ENCODE measurements around the gene LRRC58.

LRRC58 gene

DNA sequence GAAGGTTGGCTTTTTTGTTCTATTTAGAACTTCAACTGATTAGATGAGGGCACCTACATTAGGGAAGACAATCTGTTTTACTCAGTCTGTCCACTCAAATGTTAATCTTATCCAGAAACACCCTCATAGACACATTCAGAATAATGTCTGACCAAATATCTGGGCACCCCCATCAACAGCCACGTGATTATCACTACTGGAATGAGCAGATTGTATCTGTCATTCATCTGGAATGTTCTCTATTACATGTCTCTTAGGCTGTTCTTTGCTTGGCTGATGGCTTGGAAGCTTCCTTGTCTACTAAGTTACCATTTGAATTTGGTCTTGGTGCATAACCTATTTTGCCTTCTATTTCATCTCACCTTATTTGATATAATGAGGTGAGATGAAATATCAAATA is 15.7 kb upstream of the LRRC58 start:
- H3K27ac Mint-ChIP-seq, result no peak overlapping the region
- H3K36me3 Mint-ChIP-seq (ENCODE audit: low read depth), result no peaks in the 10 kb centered on the region
- no peak overlapping the region for H3K4me3 Mint-ChIP-seq
- no peaks in the 10 kb centered on the region for H3K9me3 Mint-ChIP-seq
- TF ChIP-seq, protein P1, sequence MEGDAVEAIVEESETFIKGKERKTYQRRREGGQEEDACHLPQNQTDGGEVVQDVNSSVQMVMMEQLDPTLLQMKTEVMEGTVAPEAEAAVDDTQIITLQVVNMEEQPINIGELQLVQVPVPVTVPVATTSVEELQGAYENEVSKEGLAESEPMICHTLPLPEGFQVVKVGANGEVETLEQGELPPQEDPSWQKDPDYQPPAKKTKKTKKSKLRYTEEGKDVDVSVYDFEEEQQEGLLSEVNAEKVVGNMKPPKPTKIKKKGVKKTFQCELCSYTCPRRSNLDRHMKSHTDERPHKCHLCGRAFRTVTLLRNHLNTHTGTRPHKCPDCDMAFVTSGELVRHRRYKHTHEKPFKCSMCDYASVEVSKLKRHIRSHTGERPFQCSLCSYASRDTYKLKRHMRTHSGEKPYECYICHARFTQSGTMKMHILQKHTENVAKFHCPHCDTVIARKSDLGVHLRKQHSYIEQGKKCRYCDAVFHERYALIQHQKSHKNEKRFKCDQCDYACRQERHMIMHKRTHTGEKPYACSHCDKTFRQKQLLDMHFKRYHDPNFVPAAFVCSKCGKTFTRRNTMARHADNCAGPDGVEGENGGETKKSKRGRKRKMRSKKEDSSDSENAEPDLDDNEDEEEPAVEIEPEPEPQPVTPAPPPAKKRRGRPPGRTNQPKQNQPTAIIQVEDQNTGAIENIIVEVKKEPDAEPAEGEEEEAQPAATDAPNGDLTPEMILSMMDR (IDR thresholded peaks at IDR 0.05), result no peak
- H3K4me1 Mint-ChIP-seq, result peaks cover 5% of the 10 kb centered on the region
- no peak for DNase-seq
- H3K27me3 Mint-ChIP-seq (ENCODE audit: low read depth, poor library complexity), result peaks cover 32% of the 10 kb centered on the region

DNA sequence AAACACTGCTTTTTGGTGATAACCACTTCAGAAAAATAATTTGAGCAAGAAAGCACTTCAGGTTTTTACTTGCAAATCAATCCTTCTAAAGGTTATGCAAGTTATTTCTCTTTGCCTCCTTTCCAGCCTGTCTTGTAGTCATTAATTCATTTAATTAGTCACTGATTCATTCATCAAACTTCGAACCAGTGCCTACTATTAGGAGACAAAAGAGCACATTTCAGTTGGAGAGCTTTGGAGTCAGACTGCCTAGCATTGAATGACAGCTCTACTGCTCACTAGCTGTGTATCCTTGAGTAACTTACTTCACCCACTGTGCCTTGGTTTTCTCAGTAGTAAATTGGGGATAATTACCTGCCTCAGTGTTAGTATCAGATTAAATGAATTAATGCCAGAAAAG is 14.9 kb upstream of the LRRC58 start:
- TF ChIP-seq, protein P1 (IDR thresholded peaks at IDR 0.05), result no peak
- DNase-seq, result no peak
- no peak overlapping the region for H3K4me3 Mint-ChIP-seq
- peaks cover 5% of the 10 kb centered on the region for H3K4me1 Mint-ChIP-seq
- H3K36me3 Mint-ChIP-seq (ENCODE audit: low read depth), result no peaks in the 10 kb centered on the region
- H3K9me3 Mint-ChIP-seq, result no peaks in the 10 kb centered on the region
- no peak overlapping the region for H3K27ac Mint-ChIP-seq
- H3K27me3 Mint-ChIP-seq (ENCODE audit: low read depth, poor library complexity), result peaks cover 32% of the 10 kb centered on the region

DNA sequence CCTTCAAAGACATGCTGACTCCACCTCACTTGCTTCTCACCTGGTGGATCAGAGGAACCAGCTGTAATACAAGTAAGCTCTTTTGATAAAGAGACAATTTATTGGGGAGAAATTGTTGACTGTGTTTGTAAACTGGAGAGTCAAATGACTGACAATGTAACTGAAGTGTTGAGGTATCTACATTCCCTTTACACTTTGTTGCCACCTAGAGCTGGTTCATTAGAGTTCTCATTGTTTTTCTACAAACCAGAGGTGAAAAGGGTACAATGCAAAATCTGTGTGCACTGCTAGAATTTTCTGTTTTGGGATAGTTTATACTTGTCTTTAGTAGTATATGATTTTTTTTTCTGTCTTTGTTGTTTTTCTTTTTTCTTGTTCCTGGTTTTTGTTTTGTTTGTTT is 8.7 kb upstream of the LRRC58 start:
- Mint-ChIP-seq H3K27ac (no peak overlapping the region), H3K9me3 (no peaks in the 10 kb centered on the region), H3K4me3 (no peak overlapping the region), H3K27me3 (ENCODE audit: low read depth, poor library complexity) (peaks cover 24% of the 10 kb centered on the region), H3K4me1 (peaks cover 5% of the 10 kb centered on the region), H3K36me3 (ENCODE audit: low read depth) (no peaks in the 10 kb centered on the region)
- TF ChIP-seq, protein P1 (IDR thresholded peaks at IDR 0.05), result no peak
- no peak for DNase-seq

DNA sequence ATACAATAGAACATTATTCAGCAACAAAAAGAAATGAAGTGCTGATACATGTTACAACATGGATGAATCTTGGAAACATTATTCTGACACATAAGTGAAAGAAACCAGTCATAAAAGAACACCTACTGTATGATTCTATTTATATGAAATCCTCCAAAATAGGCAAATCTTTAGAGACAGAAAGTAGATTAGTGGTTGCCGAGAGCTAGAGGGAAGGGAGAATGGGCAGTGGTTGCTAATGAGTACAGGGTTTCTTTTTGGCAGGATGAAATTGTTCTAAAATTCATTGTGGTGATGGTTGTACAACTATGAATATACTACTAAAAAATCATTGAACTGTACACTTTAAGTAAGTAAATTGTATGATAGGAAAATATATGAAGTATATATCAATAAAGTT is 6.3 kb upstream of the LRRC58 start:
- DNase-seq, result no peak
- no peak overlapping the region for H3K27ac Mint-ChIP-seq
- TF ChIP-seq, protein P1 (IDR thresholded peaks at IDR 0.05), result no peak
- H3K27me3 Mint-ChIP-seq (ENCODE audit: low read depth, poor library complexity), result peaks cover 21% of the 10 kb centered on the region
- no peak overlapping the region for H3K4me3 Mint-ChIP-seq
- H3K4me1 Mint-ChIP-seq, result peaks cover 4% of the 10 kb centered on the region
- H3K36me3 Mint-ChIP-seq (ENCODE audit: low read depth), result no peaks in the 10 kb centered on the region
- H3K9me3 Mint-ChIP-seq, result no peaks in the 10 kb centered on the region

DNA sequence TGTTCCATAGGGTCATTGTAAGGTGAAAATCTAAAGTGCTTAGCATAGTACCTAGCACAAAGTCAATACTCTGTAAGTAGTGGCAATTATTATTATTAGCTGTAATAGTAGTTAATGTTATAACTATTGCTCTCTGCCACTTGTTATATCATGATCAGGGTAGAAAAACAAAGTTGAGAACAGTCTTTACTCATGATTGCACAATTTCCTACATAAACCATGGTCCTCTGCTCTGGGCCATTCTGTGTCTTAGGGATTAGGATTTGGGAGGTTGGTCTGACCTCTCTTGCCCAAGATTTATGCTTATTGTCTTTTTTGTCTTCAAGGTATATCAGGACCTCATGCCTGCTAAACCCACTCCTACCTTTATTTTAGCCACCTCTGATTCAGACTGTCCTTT is 4.3 kb upstream of the LRRC58 start:
- TF ChIP-seq, protein P1 (IDR thresholded peaks at IDR 0.05), result no peak
- no peaks in the 10 kb centered on the region for H3K9me3 Mint-ChIP-seq
- no peaks in the 10 kb centered on the region for H3K36me3 Mint-ChIP-seq (ENCODE audit: low read depth)
- no peak for DNase-seq
- H3K27me3 Mint-ChIP-seq (ENCODE audit: low read depth, poor library complexity), result peaks cover 17% of the 10 kb centered on the region
- no peak overlapping the region for H3K4me3 Mint-ChIP-seq
- H3K27ac Mint-ChIP-seq, result no peak overlapping the region
- peaks cover 15% of the 10 kb centered on the region for H3K4me1 Mint-ChIP-seq

DNA sequence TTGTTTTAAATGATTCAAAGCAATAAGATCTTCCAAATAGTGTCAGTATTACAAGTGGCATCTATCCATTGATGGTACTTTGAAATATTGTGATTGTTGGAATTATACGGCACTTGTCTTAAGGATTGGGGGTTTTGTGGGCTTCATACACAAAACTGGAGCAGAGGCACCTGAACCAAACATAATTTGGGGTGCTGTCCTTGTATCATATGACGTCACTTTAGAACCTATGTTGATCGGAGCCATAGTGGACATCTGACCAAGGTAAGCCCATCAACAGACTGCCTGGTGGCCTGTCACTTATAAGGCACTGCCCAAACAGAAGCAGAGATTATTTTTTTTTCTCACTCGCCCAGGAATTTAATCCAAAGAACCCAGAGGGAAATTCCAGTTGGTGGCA is 2.9 kb upstream of the LRRC58 start:
- peaks cover 27% of the 10 kb centered on the region for H3K4me1 Mint-ChIP-seq
- peaks cover 17% of the 10 kb centered on the region for H3K27me3 Mint-ChIP-seq (ENCODE audit: low read depth, poor library complexity)
- TF ChIP-seq, protein P1 (IDR thresholded peaks at IDR 0.05), result no peak
- no peaks in the 10 kb centered on the region for H3K9me3 Mint-ChIP-seq
- H3K36me3 Mint-ChIP-seq (ENCODE audit: low read depth), result peaks cover 5% of the 10 kb centered on the region
- no peak overlapping the region for H3K4me3 Mint-ChIP-seq
- H3K27ac Mint-ChIP-seq, result no peak overlapping the region
- DNase-seq, result no peak
